Peyer's patch (tissue), 4 donors: Measurements from ENCODE around the gene DHX30.

Source experiments
- CTCF ChIP-seq, 6 experiments: fragments of 450-650 bp in 4 of 6; fragments of 200-600 bp in 2 of 6; sonication (generic) in 1 of 6; IDR thresholded peaks; one replicate each; pipeline ENCODE4 v1.5.1; 2017 to 2019; ENCODE audit warnings: antibody characterized with exemption in 6 of 6, mild to moderate bottlenecking in 3 of 6, moderate library complexity in 1 of 6
- POLR2A ChIP-seq, 2 donors: fragments of 450-650 bp; IDR thresholded peaks; one replicate each; pipeline ENCODE4 v1.5.1; 2017; ENCODE audit warnings: antibody characterized with exemption in 2 of 2, mild to moderate bottlenecking in 2 of 2, moderate library complexity in 2 of 2

- no peak for TF ChIP-seq CTCF (IDR thresholded peaks at IDR 0.05)
- no peak for TF ChIP-seq POLR2A (IDR thresholded peaks at IDR 0.05)
Measured at GRCh38 chr3:47825590-47825989, 22.7 kb downstream of the DHX30 start.
